ENCODE results near the gene BIN1. TPM values are rescaled to one million over a fixed set of nuclear protein-coding genes. Genes with fewer than 3 reads are reported as not detected.

Gene BIN1
- total RNA-seq, 1 experiment from 2014 or later, result 58.6 TPM

GRCh38 chr2:127052771-127053691, 53.9 kb downstream of the BIN1 start:
- POLR2A ChIA-PET, result interaction anchor here (0.6 kb wide), 1 partner anchor 119 kb away, joined by 3 read pairs; no protein-coding TSS in a partner anchor
- in situ Hi-C loops (cut with HindIII; ENCODE audit: low pct_unique_long_range_greater_than_20kb, low sequenced_read_pairs), result no loop called here
- Histone ChIP-seq H3K4me1 (ENCODE audit: control insufficient read depth, insufficient read depth, low read length) (no peaks in the 10 kb centered on the region), H3K36me3 (ENCODE audit: control insufficient read depth, insufficient read depth, low read length) (no peaks in the 10 kb centered on the region), H3K27ac (ENCODE audit: low read length) (no peak overlapping the region), H3K9me3 (ENCODE audit: control insufficient read depth, insufficient read depth, low read depth, low read length) (no peaks in the 10 kb centered on the region), H3K4me3 (ENCODE audit: low read depth in 2 of 2, low read length in 2 of 2) (no peak overlapping the region), H3K27me3 (ENCODE audit: control insufficient read depth, insufficient read depth, low read length) (no peaks in the 10 kb centered on the region)
- BruUV-seq (replicated peaks), result no TSS peak
- no peak for ATAC-seq
- CTCF ChIA-PET, result interaction anchor here (0.5 to 1.1 kb wide), 2 partner anchors 15 to 819 kb away, joined by 3 read pairs; no protein-coding TSS in a partner anchor
- TF ChIP-seq REST (IDR thresholded peaks at IDR 0.05; ENCODE audit: insufficient read depth in 1 of 2, low read depth in 2 of 2, low read length in 1 of 2) (no peak), SIN3A (IDR thresholded peaks at IDR 0.05; ENCODE audit: borderline replicate concordance, insufficient read depth, low read depth, low read length) (no peak), TCF7L2 (IDR thresholded peaks at IDR 0.05; ENCODE audit: low read depth, low read length) (no peak)
- DNase-seq (ENCODE audit: low read depth, low spot score), result no peak
- intact Hi-C loops (cut with micrococcal nuclease; ENCODE audit: unreplicated experiment), result no loop called here

- no peak overlapping the region for H3K27ac ChIP-seq (ENCODE audit: low read length)
- POLR2A ChIA-PET, result no interaction called here
- intact Hi-C loops (cut with micrococcal nuclease; ENCODE audit: unreplicated experiment), result no loop called here
Observed at GRCh38 chr2:127052057-127052770, 54.7 kb downstream of the BIN1 start.

More at GRCh38 chr2:127052057-127052770, 54.7 kb downstream of the BIN1 start:
- CTCF ChIA-PET, result interaction anchor here (0.5 to 1.1 kb wide), 2 partner anchors 15 to 819 kb away, joined by 3 read pairs; no protein-coding TSS in a partner anchor
- DNase-seq (ENCODE audit: low read depth, low spot score), result no peak
- in situ Hi-C loops (cut with HindIII; ENCODE audit: low pct_unique_long_range_greater_than_20kb, low sequenced_read_pairs), result no loop called here
- TF ChIP-seq TCF7L2 (IDR thresholded peaks at IDR 0.05; ENCODE audit: low read depth, low read length) (no peak), SIN3A (IDR thresholded peaks at IDR 0.05; ENCODE audit: borderline replicate concordance, insufficient read depth, low read depth, low read length) (no peak), CTCF (IDR thresholded peaks at IDR 0.05) (no peak), POLR2AphosphoS5 (IDR thresholded peaks at IDR 0.05; ENCODE audit: low read depth, low read length) (no peak), REST (IDR thresholded peaks at IDR 0.05; ENCODE audit: insufficient read depth in 1 of 2, low read depth in 2 of 2, low read length in 1 of 2) (no peak)
- Histone ChIP-seq H3K36me3 (ENCODE audit: control insufficient read depth, insufficient read depth, low read length) (no peaks in the 10 kb centered on the region), H3K9me3 (ENCODE audit: control insufficient read depth, insufficient read depth, low read depth, low read length) (no peaks in the 10 kb centered on the region), H3K4me3 (ENCODE audit: low read depth in 2 of 2, low read length in 2 of 2) (no peak overlapping the region), H3K4me1 (ENCODE audit: control insufficient read depth, insufficient read depth, low read length) (no peaks in the 10 kb centered on the region), H3K27me3 (ENCODE audit: control insufficient read depth, insufficient read depth, low read length) (no peaks in the 10 kb centered on the region)
- no peak for ATAC-seq
- BruUV-seq (replicated peaks), result no TSS peak

All from Panc1 (cell line).